ENCODE measurements around the gene OPN1SW.

DNA sequence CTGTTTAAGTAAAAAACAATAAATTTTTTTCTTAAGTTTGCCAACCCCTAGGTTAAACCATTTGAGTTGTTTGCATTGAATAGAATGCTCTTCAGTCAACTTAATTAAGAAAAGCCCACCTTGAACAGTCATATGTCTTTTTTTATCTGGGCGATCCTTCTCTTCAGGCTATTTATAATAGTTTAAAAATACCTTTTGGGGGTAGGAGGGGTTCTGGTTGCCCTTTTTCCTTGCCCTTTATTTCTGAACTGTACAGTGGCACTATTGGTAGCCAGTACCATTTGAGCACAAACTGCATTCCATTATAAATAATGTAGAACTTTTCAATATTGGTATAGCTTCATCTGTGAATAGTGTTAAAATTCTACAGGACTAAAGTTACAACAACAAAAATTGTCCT is 23.3 kb downstream of the OPN1SW start:
- TF ChIP-seq POLR2A (IDR thresholded peaks at IDR 0.05; ENCODE audit: low read length) (no peak), GATA1 (IDR thresholded peaks at IDR 0.05; ENCODE audit: low read depth, low read length) (no peak)
